ENCODE measurements around the gene STEEP1.

DNA sequence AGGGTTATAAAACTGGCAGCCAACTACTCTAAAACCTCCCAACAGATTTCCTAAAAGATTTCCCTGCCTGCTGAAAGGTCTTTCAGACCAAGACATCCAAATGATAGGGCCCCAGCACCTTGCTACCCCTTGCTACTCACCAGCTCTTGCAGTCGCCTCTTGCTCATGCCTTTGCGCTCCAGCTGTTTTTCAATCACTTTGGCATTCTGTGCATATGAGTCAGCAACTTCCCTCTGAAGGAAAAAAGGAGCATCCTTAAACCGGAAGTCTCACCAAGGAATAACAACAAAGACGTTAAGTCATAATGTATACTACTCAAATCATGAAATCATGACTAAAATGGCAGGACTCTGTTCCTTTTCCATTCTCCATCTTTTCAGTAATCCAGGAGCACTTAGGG, 24.0 kb downstream of the STEEP1 start:
- no peak for TF ChIP-seq POLR2A (IDR thresholded peaks at IDR 0.05; ENCODE audit: low read depth, low read length)
- TF ChIP-seq TAF1 (IDR thresholded peaks at IDR 0.05; ENCODE audit: borderline replicate concordance, low read depth, low read length) = no peak
